ENCODE data around the gene VTN.
A peak's percentile ranks its signal among the peaks of the same experiment; 100 is the strongest.

VTN gene

GRCh38 chr17:28395968-28396367, 25.9 kb upstream of the VTN start:
- DNase-seq (ENCODE audit: low read depth), result no peak

GRCh38 chr17:28395426-28395825, 25.3 kb upstream of the VTN start:
- no peak for DNase-seq (ENCODE audit: low read depth)

- peak; percentile 75 for DNase-seq (ENCODE audit: low read depth)
Measured at GRCh38 chr17:28394337-28395116, 24.4 kb upstream of the VTN start.

GRCh38 chr17:28392491-28392890, 22.4 kb upstream of the VTN start:
- no peak for DNase-seq (ENCODE audit: low read depth)

- no peak for DNase-seq (ENCODE audit: low read depth)
Measured at GRCh38 chr17:28391401-28391800, 21.3 kb upstream of the VTN start.

- no peak for DNase-seq (ENCODE audit: low read depth)
Measured at GRCh38 chr17:28390984-28391383, 20.9 kb upstream of the VTN start.

- DNase-seq (ENCODE audit: low read depth), result no peak
Measured at GRCh38 chr17:28390563-28390962, 20.5 kb upstream of the VTN start.

GRCh38 chr17:28390141-28390540, 20.0 kb upstream of the VTN start:
- DNase-seq (ENCODE audit: low read depth), result no peak

- DNase-seq (ENCODE audit: low read depth), result no peak
Measured at GRCh38 chr17:28388106-28388505, 18.0 kb upstream of the VTN start.

GRCh38 chr17:28386391-28386790, 16.3 kb upstream of the VTN start:
- no peak for DNase-seq (ENCODE audit: low read depth)

- DNase-seq (ENCODE audit: low read depth), result no peak
Measured at GRCh38 chr17:28385406-28385805, 15.3 kb upstream of the VTN start.

- DNase-seq (ENCODE audit: low read depth), result no peak
Measured at GRCh38 chr17:28385037-28385400, 14.9 kb upstream of the VTN start.

GRCh38 chr17:28384281-28385036, 14.4 kb upstream of the VTN start:
- DNase-seq (ENCODE audit: low read depth), result no peak

- DNase-seq (ENCODE audit: low read depth), result no peak
Measured at GRCh38 chr17:28381141-28381825, 11.2 kb upstream of the VTN start.

GRCh38 chr17:28379814-28380801, 10.0 kb upstream of the VTN start:
- peak; percentile 98 for DNase-seq (ENCODE audit: low read depth)

GRCh38 chr17:28372945-28373274, 2.8 kb upstream of the VTN start:
- DNase-seq (ENCODE audit: low read depth), result no peak

GRCh38 chr17:28372203-28372944, 2.3 kb upstream of the VTN start:
- DNase-seq (ENCODE audit: low read depth), result peak; percentile 45

GRCh38 chr17:28371245-28372202, 1.4 kb upstream of the VTN start, which contains the start of gene SARM1:
SARM1 (plus strand) TSS chr17:28371694; CDS start chr17:28372033, 339 bp downstream.
- peak; percentile 96 for DNase-seq (ENCODE audit: low read depth)

- no peak for DNase-seq (ENCODE audit: low read depth)
Measured at GRCh38 chr17:28370744-28371103, 617 bp upstream of the VTN start.

GRCh38 chr17:28369684-28370034, 448 bp downstream of the VTN start:
- no peak for DNase-seq (ENCODE audit: low read depth)

All from EH (cell line).